Skin epidermis (tissue), 12 donors: ENCODE measurements around the gene BCL2L13.

Experiments
- H3K27ac ChIP-seq, 21 experiments: fragments of 200-600 bp; sonication (generic) in 11 of 21; one replicate each; pipeline ENCODE4 v1.5.0; 2020; ENCODE audit warnings: mild to moderate bottlenecking in 3 of 21, inconsistent platforms in 2 of 21, moderate library complexity in 2 of 21
- H3K4me3 ChIP-seq, 7 experiments: fragments of 200-600 bp; sonication (generic) in 2 of 7; one replicate each; pipeline ENCODE4 v1.5.0; 2020; ENCODE audit warnings: inconsistent platforms in 2 of 7, mild to moderate bottlenecking in 2 of 7, moderate library complexity in 1 of 7

The BCL2L13 gene

GRCh38 chr22:17719911-17720310, 81.4 kb downstream of the BCL2L13 start:
- Histone ChIP-seq H3K27ac (no peak overlapping the region), H3K4me3 (no peak overlapping the region)

DNA sequence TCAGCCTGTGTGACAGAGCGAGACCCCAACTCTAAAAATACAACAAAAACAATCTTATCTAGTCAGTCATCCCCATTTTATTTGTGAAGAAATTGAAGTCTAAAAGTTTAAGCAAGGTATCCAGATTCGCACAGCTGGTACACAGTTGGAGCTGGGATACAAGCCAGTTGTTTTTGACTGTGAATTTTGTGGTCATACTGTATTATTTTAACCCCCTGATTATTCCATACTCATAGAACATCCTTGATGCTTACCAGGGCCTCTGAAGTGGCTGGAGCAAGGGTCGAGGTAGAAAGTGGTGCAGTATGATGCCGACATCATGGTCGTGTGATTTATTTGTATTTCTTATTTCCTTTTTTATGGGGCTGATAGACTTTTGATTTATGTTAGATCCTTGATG, 85.7 kb downstream of the BCL2L13 start:
- H3K27ac ChIP-seq: no peak overlapping the region
- H3K4me3 ChIP-seq: no peak overlapping the region

- Histone ChIP-seq H3K4me3 (no peak overlapping the region), H3K27ac (peak overlapping the region in 1 of 21 experiments; percentile 10)
Measured at GRCh38 chr22:17724678-17725499, 86.3 kb downstream of the BCL2L13 start.

GRCh38 chr22:17725500-17725796, 86.9 kb downstream of the BCL2L13 start:
- Histone ChIP-seq H3K4me3 (no peak overlapping the region), H3K27ac (no peak overlapping the region)

GRCh38 chr22:17726006-17726927, 87.7 kb downstream of the BCL2L13 start:
- H3K4me3 ChIP-seq: no peak overlapping the region
- H3K27ac ChIP-seq: no peak overlapping the region

DNA sequence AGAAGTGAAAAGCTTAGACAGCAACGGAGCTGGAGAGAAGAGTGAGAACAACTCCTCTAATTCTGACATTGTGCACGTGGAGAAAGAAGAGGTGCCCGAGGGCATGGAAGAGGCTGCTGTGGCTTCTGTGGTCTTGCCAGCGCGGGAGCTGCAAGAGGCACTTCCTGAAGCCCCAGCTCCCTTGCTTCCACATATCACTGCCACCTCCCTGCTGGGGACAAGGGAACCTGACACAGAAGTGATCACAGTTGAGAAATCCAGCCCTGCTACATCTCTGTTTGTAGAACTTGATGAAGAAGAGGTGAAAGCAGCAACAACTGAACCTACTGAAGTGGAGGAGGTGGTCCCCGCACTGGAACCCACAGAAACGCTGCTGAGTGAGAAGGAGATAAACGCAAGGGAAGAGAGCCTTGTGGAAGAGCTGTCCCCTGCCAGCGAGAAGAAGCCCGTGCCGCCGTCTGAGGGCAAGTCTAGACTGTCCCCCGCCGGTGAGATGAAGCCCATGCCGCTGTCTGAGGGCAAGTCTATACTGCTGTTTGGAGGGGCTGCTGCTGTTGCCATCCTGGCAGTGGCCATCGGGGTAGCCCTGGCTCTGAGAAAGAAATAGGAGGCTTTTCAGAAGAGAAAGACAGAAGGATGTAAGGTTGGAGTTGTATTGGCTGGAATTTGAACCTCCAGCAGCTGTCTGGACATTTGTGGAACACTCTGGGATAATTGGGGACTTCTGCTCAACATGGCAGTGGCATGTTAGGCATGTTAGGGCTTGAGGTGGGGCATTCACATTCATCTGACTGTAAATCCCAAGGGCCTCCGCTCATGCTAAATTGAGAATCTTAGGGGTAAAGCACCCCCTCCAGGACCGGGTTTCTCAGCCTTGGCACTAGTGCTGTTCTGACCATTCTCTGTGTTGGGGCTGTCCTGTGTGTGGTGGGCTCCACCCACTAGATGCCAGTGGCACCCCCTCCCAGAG, 88.7 kb downstream of the BCL2L13 start:
- H3K27ac ChIP-seq: no peak overlapping the region
- no peak overlapping the region for H3K4me3 ChIP-seq

DNA sequence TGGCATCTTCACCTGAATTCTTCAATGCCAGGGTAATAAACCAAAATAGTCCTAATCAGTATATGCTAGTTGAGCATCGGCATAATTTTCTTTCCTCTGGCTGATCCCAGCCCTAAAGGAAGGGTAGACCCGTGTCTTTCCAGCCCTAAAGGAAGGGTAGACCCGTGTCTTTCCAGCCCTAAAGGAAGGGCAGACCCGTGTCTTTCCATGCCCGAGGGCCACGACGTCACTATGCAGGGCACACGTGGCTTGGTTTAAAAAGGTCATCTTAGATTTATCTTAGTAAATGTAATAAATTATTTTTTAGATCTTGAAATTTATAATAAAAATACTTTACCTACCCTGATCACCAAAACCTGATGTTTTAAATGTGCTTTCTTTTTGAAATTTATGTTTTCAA, 90.2 kb downstream of the BCL2L13 start:
- no peak overlapping the region for H3K27ac ChIP-seq
- H3K4me3 ChIP-seq: no peak overlapping the region

GRCh38 chr22:17729561-17729960, 91.0 kb downstream of the BCL2L13 start:
- H3K27ac ChIP-seq: no peak overlapping the region
- H3K4me3 ChIP-seq: no peak overlapping the region

DNA sequence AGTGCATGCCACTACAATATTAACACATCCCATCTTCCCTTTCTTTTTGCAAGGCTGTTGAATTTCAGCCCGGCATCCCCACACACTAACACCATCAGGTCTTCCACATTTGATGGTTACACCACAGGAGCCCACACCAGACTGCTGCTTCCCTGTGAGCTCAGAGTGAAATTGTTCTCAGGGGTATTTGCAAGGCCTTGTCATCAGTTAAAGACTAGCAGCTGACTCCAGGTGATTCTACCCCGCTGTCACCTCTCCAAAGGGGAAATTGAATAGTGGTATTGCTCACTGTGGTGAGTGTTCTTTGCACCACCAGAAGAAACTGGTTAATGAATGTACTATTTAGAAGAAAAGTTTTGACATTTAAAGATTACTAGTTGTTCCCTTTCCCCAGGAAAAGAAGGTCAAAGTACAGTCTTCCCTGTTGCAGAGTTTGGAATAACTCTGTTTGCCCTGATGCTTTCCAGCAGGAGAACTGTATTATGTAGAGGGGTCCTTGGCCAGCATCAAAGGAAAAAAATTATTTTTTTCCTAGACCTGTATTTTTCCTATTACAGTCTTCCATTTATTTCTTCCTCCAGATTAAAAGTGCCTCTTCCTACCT, 93.8 kb downstream of the BCL2L13 start:
- no peak overlapping the region for H3K27ac ChIP-seq

GRCh38 chr22:17733466-17733865, 94.9 kb downstream of the BCL2L13 start:
- peak overlapping the region in 1 of 21 experiments; percentile 0 for H3K27ac ChIP-seq

More for the DNA sequence above, 93.8 kb downstream of the BCL2L13 start:
- H3K4me3 ChIP-seq: no peak overlapping the region

DNA sequence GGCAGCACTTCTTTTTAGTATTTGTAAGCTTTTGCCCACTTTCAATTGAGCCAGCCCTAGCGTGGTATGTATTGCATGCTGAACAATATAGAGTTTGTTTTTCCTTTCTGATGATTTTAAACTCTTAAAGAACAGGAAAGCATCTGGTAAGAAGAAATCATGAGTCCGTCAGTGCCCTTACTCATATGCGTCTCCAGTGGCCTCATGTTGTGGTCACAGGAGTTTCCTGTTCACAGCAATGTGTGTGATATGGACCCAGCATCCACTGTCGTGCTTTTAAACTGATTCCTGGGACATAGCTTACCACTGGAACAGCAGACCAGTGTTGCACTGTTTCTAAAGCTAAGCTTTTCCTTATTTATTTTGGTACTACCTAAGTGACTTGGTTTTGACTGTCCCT, 95.6 kb downstream of the BCL2L13 start:
- no peak overlapping the region for H3K4me3 ChIP-seq
- H3K27ac ChIP-seq: peak overlapping the region in 1 of 21 experiments; percentile 8

More at GRCh38 chr22:17733466-17733865, 94.9 kb downstream of the BCL2L13 start:
- no peak overlapping the region for H3K4me3 ChIP-seq

GRCh38 chr22:17738386-17739128, 100.0 kb downstream of the BCL2L13 start:
- Histone ChIP-seq H3K4me3 (no peak overlapping the region), H3K27ac (no peak overlapping the region)

- Histone ChIP-seq H3K27ac (no peak overlapping the region), H3K4me3 (no peak overlapping the region)
Measured at GRCh38 chr22:17739196-17739975, 100.8 kb downstream of the BCL2L13 start.

DNA sequence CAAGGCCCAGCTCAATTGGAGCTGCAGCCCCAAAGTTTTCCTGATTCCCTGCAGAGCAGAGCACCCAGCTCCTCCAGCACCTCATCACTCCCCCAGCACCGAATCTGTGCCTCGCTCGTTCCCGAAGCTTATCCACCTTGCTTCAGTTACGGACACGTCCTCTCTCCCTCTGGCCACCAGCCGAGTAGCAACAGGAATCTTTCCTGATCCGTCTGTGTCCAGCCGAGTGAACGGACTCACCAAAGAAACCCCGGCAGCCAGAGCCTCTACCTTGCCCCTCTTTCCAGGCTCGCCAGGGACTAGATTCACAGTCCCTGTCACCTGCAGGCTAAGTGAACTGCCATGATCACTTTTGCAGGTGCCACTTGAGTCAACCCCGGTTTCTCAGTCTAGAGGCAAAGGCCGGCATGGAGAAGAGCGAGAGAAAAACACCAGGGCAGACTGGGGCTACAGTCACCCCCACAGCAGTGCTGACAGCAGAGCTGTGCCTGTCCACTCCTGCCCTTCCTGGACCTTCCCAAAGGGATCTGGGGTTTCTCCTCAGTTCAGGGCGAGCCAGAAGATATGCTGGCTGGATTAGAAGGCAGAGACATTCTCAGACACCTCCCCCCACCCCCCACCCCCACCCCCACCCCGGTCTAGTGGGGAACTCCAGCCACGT, 103.4 kb downstream of the BCL2L13 start:
- Histone ChIP-seq H3K4me3 (no peak overlapping the region), H3K27ac (no peak overlapping the region)

- Histone ChIP-seq H3K27ac (no peak overlapping the region), H3K4me3 (no peak overlapping the region)
Measured at GRCh38 chr22:17742527-17742902, 104.0 kb downstream of the BCL2L13 start.

- H3K4me3 ChIP-seq: no peak overlapping the region
- no peak overlapping the region for H3K27ac ChIP-seq
Measured at GRCh38 chr22:17743661-17744411, 105.3 kb downstream of the BCL2L13 start.

DNA sequence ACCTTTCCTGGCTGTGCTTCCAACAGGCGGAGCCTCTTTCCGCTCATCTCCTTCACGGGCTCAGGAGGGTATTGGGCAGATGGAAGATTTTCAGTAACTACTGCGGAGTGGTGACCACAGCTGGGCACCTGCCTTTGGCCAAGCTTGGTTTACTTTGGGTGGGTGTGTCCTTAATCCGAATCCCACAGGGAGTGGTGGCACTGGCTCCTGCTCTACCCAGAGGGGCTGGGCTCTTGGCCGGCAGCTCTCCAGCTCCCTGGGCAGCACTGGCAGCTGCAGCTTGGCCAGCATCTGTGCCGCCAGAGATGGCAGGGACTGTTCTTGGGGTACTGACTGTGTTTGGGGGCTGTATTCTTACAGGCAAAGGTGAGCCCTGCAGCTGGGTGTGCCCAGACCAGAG, 105.9 kb downstream of the BCL2L13 start:
- no peak overlapping the region for H3K4me3 ChIP-seq
- no peak overlapping the region for H3K27ac ChIP-seq
